ENCODE measurements around the gene PTPN1.
A peak's percentile ranks its signal among the peaks of the same experiment; 100 is the strongest.
"Not testable (repeated sequence)": the region's sequence is repeated elsewhere in the genome, so short reads cannot be mapped to it uniquely, and the experiment has no call there.

Gene PTPN1

GRCh38 chr20:50588034-50588736 lies 78.0 kb downstream of the PTPN1 start:
- DNase-seq = peak in 37 of 58 donors; percentile 2 to 78 (median 24)

DNA sequence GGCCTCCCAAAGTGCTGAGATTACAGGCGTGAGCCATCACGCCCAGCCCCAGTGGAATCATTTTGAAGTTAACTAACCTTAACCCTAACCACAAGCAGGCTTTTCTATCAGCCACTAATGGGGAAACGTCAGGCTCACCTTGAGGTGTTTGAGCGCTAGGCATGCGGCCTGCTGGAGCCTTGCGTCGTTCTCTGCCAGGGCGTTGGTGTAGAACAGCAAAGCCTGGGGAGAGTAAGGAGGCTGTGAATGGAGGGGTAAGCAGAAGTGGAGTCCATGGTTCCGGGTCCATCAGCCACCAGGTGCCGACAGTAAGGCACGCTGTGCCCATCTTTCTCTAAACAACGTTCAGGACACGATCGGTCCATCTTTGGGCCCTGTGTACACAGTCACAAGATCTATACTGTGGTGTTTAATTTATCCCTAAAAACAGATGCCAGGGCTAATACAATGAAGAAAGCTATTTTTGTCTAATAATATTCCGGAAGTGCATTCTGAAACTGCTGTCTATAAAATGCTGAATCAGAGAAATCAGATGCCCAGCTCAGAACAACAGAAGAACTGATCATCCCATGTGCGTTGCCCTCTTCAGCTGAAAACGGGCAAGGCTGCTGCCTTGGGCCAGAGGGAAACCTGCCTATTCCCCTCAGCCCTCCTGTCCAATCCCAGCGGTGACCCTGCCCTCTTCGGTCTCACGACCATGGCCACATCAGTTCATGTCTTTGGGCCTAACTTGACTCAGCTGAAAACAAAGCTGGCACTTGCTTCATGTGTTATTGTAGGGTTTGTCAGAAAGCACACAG lies 79.6 kb downstream of the PTPN1 start:
- no peak for DNase-seq

- no peak for DNase-seq
Measured at GRCh38 chr20:50590348-50590664, 80.1 kb downstream of the PTPN1 start.

DNA sequence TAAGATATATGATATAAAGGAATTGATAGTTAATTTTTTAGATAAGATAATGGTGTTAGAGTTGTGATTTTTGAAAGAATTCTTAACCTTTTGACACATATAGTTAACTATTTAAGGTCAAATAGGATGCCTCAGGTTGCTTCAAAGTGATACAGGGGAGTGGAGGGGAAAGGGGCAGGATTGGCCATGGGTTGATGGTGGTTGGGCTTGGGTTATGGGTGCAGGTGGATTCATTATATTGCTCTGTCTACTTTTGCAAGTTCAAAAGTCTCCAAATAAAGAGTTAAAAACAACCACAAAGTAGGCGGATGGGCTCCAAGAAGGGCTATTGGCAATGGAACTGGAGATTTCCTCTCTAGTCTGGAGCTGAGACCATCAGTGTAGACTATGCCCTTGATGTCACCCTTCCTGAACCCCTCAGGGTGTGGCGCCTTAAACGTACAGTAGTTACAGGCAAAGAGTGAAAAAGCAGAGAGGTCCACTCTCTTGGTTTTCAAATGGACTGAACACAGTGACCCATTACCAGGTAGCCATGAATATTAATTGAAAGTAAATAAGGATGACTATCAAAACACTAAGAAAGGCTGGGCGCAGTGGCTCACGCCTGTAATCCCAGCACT lies 81.2 kb downstream of the PTPN1 start:
- no peak for DNase-seq

DNA sequence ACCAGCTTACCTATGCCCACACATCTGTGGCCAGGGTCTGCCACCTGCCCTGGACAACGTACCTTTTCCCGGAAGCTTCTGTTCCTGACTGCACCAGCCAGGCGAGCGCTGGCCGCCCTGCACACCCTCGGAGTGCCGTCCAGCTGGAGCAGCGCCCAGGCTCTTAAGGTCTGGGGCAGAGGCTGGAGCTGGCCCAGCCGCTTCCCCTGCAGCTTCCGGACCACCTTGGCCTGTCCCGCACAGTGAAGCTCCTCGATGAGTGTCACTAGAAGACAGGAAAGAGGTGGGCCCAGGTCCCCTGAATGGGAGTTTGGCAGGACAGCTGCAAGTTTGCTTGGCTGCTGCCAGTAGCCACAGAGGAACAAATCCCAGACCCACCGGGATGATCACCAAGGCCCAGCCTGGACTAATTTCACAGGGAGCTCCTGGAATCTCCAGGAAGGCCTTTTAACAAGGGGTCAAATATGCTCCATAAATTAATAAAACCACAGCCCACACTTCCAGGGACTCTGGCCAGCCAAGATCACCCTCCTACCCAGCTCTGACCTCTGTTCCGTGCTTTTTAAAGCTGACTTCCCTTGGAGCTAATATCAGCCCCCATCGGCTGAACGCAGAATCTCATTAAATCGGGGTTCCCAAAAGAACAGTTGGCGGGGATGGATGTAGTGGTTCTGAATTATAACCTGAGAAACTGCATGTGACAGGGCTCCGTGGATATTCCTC lies 82.3 kb downstream of the PTPN1 start:
- DNase-seq = peak in 2 of 58 donors; percentile 7 to 17

GRCh38 chr20:50593005-50593335 lies 82.8 kb downstream of the PTPN1 start:
- no peak for DNase-seq

DNA sequence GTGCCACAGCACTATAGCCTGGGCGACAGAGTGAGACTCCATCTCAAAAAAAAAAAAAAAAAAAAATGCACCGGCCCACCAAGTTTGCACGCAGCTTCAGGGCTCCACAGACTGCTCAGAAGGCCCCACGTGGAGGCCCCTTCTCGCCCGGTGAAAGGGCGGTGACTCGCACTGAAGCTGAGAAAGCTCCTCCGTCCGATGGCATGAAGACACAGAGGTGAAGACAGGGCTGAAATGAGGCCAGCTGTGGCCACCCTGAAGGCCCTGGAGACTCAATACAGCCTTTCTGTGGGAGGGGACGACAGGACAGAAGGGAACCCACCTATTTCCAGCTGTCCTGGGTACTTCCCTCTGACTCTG lies 84.0 kb downstream of the PTPN1 start:
- DNase-seq = no peak

DNA sequence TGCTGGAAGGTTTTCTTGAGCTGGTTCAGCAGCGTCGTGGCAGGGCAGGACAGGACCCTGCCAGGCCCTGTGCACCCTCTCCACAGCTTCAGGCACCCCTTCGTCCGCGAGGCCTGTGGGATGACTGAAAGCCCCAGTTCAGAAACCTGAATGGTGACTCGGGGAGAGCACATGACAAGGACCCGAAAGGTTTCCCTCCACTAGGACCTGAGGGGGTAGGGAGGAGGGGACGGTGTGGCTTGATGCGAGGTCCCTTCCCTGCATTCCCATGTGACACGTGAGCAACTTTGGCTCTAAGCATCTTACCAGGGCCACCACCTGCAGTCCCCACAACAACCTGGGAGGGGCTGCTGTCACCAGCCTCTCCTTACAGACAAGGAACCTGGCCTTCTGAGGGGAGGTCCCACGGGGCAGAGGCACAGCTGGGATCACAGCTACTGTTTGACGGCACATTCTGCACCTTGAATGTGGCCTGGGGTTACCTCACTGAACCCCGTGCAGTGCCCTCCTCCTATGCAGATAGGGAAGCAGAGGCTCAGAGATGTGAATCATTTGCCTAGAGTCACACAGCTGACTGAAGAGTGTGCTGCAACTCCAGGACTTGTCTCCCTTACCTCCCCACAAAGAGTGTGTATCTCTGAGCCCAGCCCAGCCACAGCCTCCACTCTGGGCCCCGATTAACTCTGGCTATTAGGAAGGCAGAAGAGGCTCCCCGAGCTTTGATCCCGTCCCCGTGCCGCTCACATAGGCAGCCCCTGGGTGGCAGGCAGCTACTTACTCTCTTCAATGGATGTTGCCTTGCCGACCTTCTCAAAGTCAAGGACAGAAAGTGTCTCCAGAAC lies 84.6 kb downstream of the PTPN1 start:
- DNase-seq = no peak

- no peak for DNase-seq
Measured at GRCh38 chr20:50595433-50595895, 85.3 kb downstream of the PTPN1 start.

GRCh38 chr20:50595988-50596693 lies 86.0 kb downstream of the PTPN1 start:
- DNase-seq = no peak

- DNase-seq = no peak
Measured at GRCh38 chr20:50596694-50597021, 86.5 kb downstream of the PTPN1 start.

- no peak for DNase-seq
Measured at GRCh38 chr20:50597406-50597969, 87.3 kb downstream of the PTPN1 start.

DNA sequence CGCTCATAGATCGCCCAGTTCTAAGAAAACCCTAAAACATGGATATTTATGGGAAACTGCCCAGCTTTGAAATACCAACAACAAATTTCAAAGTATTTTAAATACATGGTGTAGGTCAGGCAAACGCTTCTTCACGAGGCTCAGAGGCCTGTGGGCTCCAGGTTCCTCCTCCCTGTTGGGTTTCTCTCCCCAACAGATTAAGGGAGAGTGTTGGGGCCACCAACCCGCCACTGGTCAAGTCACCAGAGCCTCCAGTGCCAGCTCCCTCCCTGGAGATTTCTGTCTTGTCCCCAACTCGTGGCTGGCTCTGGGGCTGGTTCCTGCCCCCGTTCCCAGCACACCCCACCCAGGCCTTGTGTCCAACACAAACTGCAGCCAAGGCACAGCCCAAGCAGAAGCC lies 87.9 kb downstream of the PTPN1 start:
- no peak for DNase-seq

- DNase-seq = not testable (repeated sequence)
Measured at GRCh38 chr20:50598768-50599167, 88.6 kb downstream of the PTPN1 start.

GRCh38 chr20:50600281-50600895 lies 90.2 kb downstream of the PTPN1 start:
- no peak for DNase-seq

GRCh38 chr20:50601511-50602431 lies 91.6 kb downstream of the PTPN1 start:
- DNase-seq = no peak

DNA sequence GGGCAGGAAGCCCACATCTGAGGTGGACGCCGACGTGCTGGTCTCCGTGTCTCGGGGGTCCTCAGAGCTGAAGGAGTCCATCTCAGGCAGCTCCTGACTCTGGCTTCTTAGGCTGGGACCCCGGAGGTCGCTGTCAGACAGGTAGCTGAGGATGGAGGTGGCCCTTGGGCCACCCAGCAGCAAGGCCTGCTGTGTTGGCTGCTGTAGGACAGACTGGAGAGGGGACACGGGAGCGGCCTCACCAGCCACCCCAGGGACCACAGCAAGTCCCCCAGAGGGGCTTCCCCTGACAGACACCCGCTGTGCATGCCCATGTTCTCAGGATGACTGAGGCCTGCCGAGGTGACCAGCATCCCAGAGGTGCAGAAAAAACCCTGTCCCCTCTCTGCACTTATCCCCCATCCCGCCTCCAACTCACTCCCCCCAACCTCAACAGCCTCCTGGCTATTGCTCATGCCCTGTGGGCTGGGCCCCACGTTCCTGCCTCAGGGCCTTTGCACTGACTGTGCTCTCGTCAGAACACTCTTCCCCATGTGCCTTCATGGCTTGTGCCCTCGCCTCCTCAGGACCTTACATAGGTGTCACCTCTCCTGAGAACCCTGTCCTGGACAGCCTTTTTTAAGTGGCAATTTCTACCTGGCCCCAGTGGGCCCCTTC lies 92.4 kb downstream of the PTPN1 start:
- DNase-seq = no peak

- DNase-seq = no peak
Measured at GRCh38 chr20:50604451-50604850, 94.3 kb downstream of the PTPN1 start.
